ENCODE results near the gene DOHH.

DOHH gene

GRCh38 chr19:3499738-3500428 is 591 bp downstream of the DOHH start:
- DNase-seq = no peak

GRCh38 chr19:3497757-3498520 is 2.5 kb downstream of the DOHH start:
- no peak for DNase-seq

GRCh38 chr19:3496392-3497273 is 3.8 kb downstream of the DOHH start:
- no peak for DNase-seq

GRCh38 chr19:3494559-3494958 is 5.9 kb downstream of the DOHH start:
- DNase-seq = peak; percentile 48

- DNase-seq = peak; percentile 41
Measured at GRCh38 chr19:3494051-3494450, 6.4 kb downstream of the DOHH start.

GRCh38 chr19:3493651-3494050 is 6.8 kb downstream of the DOHH start:
- DNase-seq = no peak

- DNase-seq = no peak
Measured at GRCh38 chr19:3492919-3493318, 7.6 kb downstream of the DOHH start.

- no peak for DNase-seq
Measured at GRCh38 chr19:3492131-3492839, 8.2 kb downstream of the DOHH start.

- no peak for DNase-seq
Measured at GRCh38 chr19:3491396-3492119, 8.9 kb downstream of the DOHH start.

- no peak for DNase-seq
Measured at GRCh38 chr19:3483226-3483628, 17.2 kb downstream of the DOHH start, which contains the start of gene SMIM44. TSS of gene SMIM44 (minus strand) at chr19:3483441. CDS start at chr19:3483403, 38 bp downstream.

- DNase-seq = no peak
Measured at GRCh38 chr19:3482507-3483225, 17.8 kb downstream of the DOHH start.

GRCh38 chr19:3481241-3482090 is 19.0 kb downstream of the DOHH start:
- no peak for DNase-seq

- no peak for DNase-seq
Measured at GRCh38 chr19:3480383-3481091, 19.9 kb downstream of the DOHH start, which contains the start of gene SMIM24. TSS of gene SMIM24 (minus strand) at chr19:3480525. CDS start at chr19:3480463, 62 bp downstream.

GRCh38 chr19:3479834-3480215 is 20.6 kb downstream of the DOHH start:
- peak; percentile 23 for DNase-seq

- DNase-seq = peak; percentile 33
Measured at GRCh38 chr19:3479177-3479833, 21.2 kb downstream of the DOHH start.

GRCh38 chr19:3478409-3479176 is 21.9 kb downstream of the DOHH start:
- DNase-seq = no peak

- DNase-seq = no peak
Measured at GRCh38 chr19:3477951-3478350, 22.5 kb downstream of the DOHH start.

GRCh38 chr19:3477506-3477905 is 23.0 kb downstream of the DOHH start:
- DNase-seq = no peak

All from activated CD4-positive, alpha-beta T cell treated with anti-CD3 and anti-CD28 coated beads, Interleukin-2, amount 50 U/mL, for 1 hour (primary cell).